Epithelial cell of proximal tubule (primary cell): ENCODE data around the gene ATF1. TPM values are rescaled to one million over a fixed set of nuclear protein-coding genes. Genes with fewer than 3 reads are reported as not detected.

Experiments
- DNase-seq: peaks from one replicate; pipeline ENCODE4 v3.0.0-alpha.2; 2011; ENCODE audit warnings: low read depth
- H3K4me3 ChIP-seq: 2 replicates; pipeline ENCODE4 v1.5.1; 2011; ENCODE audit warnings: low read depth, mild to moderate bottlenecking, low read length
- CTCF ChIP-seq: conservative IDR thresholded peaks from 2 replicates; pipeline ENCODE4 v1.5.1; 2012; ENCODE audit warnings: low read depth, mild to moderate bottlenecking, low read length
- total RNA-seq: library from RNA; depleted of rRNA; stranded (reverse); fragments of >200 nt; gene quantifications from 2 replicates; pipeline ENCODE4 v1.2.3, GENCODE V29; 2015

Gene ATF1
- total RNA-seq, 1 donor from 2014 or later = 7.8 TPM

DNA sequence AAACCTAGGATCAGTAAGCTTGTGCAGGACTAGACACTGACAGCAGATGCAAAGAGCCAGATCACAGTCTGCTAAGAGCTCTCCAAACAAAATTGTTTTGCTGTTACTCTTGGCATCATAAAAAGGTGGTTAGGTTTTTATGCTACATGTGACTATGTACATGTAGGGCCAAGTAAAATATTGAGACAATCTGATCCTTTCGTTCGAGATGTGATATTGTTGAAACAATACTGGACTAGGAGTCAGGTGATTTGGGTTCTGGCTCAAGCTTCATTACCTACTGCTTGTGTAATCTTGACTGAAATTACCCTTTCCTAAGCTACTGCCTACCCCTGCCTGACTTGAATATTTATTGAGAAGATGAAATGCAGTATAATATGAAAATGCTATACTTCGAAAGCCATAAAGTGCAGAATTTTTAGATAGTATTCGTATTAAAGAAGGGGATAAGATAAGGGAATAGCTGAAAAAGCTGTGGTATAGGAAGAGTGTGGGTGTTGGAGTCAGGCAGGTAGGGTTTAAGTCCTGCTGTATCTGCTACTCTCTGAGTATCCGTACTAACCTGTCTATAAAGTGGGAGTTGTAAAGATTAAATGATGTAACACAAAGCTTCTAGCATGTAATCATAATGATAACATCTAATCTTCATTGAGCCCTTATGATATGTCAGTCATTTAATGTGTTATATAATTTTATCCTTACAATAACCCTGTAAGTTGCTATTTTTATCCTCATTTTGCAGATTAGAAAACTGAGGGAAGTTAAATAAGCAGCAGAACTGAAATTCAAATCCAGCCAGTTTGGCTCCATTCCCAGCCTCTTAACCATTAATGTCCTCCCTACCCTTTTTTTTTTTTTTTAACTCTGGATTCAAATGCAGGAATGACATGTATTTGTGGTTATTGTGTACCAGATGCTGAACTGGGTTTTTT lies 38.6 kb upstream of the ATF1 start:
- DNase-seq = no peak
- TF ChIP-seq CTCF = no peak
- no peak overlapping the region for H3K4me3 ChIP-seq

DNA sequence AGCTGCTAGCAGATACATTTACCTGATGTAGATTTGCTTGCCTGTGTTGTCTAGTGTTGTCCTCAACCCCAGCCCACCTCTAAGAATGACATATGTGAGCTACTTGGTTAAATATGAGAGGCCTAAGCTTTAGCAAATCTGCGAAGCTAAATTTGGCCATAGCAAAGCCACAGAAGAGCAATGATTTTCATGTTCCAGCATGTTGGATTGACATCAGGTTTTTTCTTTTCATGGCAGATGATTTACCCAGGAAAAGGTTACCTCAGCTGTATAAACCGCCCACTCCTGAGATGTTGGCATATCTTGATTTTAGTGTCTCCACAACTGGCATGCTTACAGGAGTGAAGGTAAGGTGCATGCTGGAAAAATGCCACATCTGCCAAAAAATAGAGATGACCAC lies 36.4 kb upstream of the ATF1 start:
- no peak for DNase-seq
- TF ChIP-seq CTCF = no peak
- H3K4me3 ChIP-seq = no peak overlapping the region

GRCh38 chr12:50728417-50728816 lies 35.5 kb upstream of the ATF1 start:
- TF ChIP-seq CTCF = no peak
- no peak overlapping the region for H3K4me3 ChIP-seq
- no peak for DNase-seq

DNA sequence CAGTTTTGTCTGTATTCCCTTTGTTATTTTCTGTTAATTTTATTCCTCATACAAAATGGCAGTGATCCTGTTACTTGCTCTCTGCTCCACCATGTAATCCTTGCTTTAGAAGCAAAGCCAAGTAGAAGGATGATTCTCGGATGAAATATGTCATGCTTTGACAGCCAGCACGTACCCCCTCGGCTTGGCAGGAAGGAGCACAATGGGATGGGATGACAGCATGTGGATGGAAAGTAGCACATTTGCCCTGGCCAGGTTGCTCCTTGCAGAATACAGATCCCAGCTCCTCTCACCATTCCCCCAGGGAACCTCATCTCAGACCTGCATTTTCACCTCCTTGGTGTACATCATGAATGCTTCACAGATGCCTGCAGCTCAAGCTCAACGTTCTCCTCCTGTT lies 35.1 kb upstream of the ATF1 start:
- DNase-seq = no peak
- no peak overlapping the region for H3K4me3 ChIP-seq
- no peak for TF ChIP-seq CTCF

- no peak for DNase-seq
- H3K4me3 ChIP-seq = no peak overlapping the region
- TF ChIP-seq CTCF = no peak
These were observed 31.3 kb upstream of the ATF1 start for GRCh38 chr12:50732591-50732990.

- DNase-seq = no peak
- H3K4me3 ChIP-seq = no peak overlapping the region
- no peak for TF ChIP-seq CTCF
These were observed 30.2 kb upstream of the ATF1 start for GRCh38 chr12:50733706-50734105.
